Neuron (in vitro differentiated cells): ENCODE data around the gene AKNA.

Experiments
- H2AFZ ChIP-seq: one replicate; pipeline ENCODE4 v1.6.1; 2013; ENCODE audit warnings: low read depth, mild to moderate bottlenecking, inconsistent platforms, low read length, moderate library complexity
- H3K27me3 ChIP-seq: one replicate; pipeline ENCODE4 v1.6.1; 2013; ENCODE audit warnings: low read length; ENCODE audit not compliant: insufficient read depth
- H3K36me3 ChIP-seq: one replicate; pipeline ENCODE4 v1.6.1; 2013; ENCODE audit warnings: low read length; ENCODE audit not compliant: insufficient read depth
- H3K4me1 ChIP-seq: one replicate; pipeline ENCODE4 v1.6.1; 2013; ENCODE audit warnings: low read length; ENCODE audit not compliant: insufficient read depth
- H3K4me3 ChIP-seq: 2 replicates; pipeline ENCODE4 v1.5.1; 2013; ENCODE audit warnings: mild to moderate bottlenecking, low read length, moderate library complexity
- H3K9me3 ChIP-seq: one replicate; pipeline ENCODE4 v1.6.1; 2013; ENCODE audit warnings: low read length

The AKNA gene

GRCh38 chr9:114400219-114400618 is 12.4 kb upstream of the AKNA start:
- Histone ChIP-seq H3K36me3 (peaks cover 6% of the 10 kb centered on the region), H3K9me3 (no peaks in the 10 kb centered on the region), H3K27me3 (no peaks in the 10 kb centered on the region), H2AFZ (no peak overlapping the region), H3K4me3 (no peak overlapping the region), H3K4me1 (peaks cover 5% of the 10 kb centered on the region)

- H3K9me3 ChIP-seq, result no peaks in the 10 kb centered on the region
- H2AFZ ChIP-seq, result no peak overlapping the region
- no peaks in the 10 kb centered on the region for H3K27me3 ChIP-seq
- peaks cover 6% of the 10 kb centered on the region for H3K4me1 ChIP-seq
- H3K36me3 ChIP-seq, result peaks cover 6% of the 10 kb centered on the region
- no peak overlapping the region for H3K4me3 ChIP-seq
These were observed 11.6 kb upstream of the AKNA start for GRCh38 chr9:114399381-114399780.

- H3K4me1 ChIP-seq, result peaks cover 6% of the 10 kb centered on the region
- no peaks in the 10 kb centered on the region for H3K27me3 ChIP-seq
- H3K9me3 ChIP-seq, result no peaks in the 10 kb centered on the region
- peaks cover 4% of the 10 kb centered on the region for H3K36me3 ChIP-seq
- H2AFZ ChIP-seq, result no peak overlapping the region
- H3K4me3 ChIP-seq, result peak overlapping the region; percentile 33
These were observed 10.2 kb upstream of the AKNA start for GRCh38 chr9:114397848-114398605.

DNA sequence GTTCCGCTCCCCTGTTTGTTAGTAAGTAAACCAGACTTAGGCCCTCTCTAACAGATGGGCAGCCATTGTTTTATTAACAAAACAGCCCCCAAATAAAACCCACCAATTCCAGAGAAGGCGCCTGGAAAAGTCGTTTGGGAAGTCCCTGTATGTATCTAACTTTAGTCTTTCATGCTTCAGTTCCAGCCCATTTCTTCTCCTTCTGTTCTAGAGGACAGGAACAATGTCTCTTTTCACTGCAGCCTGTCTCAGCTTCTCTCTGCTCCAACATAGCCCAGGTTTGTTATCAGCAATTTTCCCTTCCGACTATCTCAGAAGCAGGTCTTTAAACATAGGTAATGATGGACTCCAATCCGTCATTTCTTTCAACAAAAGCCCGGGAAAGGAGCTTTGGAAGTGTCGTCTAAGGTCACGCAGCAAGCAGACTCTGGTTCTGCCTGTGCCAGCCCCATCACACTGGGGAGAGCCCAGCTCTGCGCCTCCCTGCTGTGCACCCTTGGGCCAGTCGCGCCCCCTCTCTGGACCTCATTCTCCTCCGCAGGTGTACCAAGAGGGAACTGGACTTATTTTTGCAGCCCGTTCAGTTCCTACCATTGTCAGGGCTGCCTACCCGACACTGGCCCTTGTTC is 9.6 kb upstream of the AKNA start:
- Histone ChIP-seq H3K4me1 (peaks cover 6% of the 10 kb centered on the region), H3K27me3 (no peaks in the 10 kb centered on the region), H3K9me3 (no peaks in the 10 kb centered on the region), H3K36me3 (no peaks in the 10 kb centered on the region), H3K4me3 (peak overlapping the region; percentile 33), H2AFZ (no peak overlapping the region)

DNA sequence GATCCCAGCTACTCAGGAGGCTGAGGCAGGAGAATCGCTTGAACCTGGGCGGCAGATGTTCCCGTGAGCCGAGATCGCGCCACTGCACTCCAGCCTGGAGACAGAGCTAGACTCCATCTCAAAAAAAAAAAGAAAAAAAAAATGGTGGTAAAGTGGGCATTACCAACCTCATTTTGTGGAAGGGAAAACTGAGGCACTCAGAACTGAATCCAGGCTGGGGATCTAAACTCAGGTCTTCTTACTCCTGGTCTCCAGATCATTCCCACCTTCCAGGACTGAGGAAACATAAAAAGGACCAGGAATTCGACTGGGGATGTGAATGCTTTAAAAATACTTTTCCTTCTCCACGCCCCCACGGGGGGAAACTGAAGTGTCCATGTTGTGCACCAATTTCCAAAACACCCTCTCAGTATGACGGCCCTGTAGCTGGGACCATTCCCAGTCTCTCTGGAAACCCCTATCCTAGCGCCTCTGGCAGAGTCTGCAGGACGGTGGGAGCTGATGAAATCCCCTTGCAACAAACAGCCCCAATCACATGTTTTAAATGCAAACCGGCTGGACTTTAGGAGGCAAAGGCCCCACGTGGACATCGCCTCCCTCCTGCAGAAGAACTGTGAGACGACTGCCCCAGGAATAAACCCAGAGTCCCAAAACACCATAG is 8.9 kb upstream of the AKNA start:
- Histone ChIP-seq H3K9me3 (no peaks in the 10 kb centered on the region), H2AFZ (no peak overlapping the region), H3K36me3 (no peaks in the 10 kb centered on the region), H3K27me3 (no peaks in the 10 kb centered on the region), H3K4me3 (no peak overlapping the region), H3K4me1 (peaks cover 6% of the 10 kb centered on the region)

- Histone ChIP-seq H2AFZ (no peak overlapping the region), H3K27me3 (no peaks in the 10 kb centered on the region), H3K4me3 (no peak overlapping the region), H3K9me3 (no peaks in the 10 kb centered on the region), H3K36me3 (no peaks in the 10 kb centered on the region), H3K4me1 (peaks cover 6% of the 10 kb centered on the region)
These were observed 8.0 kb upstream of the AKNA start for GRCh38 chr9:114395768-114396167.

GRCh38 chr9:114395334-114395617 is 7.5 kb upstream of the AKNA start:
- peaks cover 6% of the 10 kb centered on the region for H3K4me1 ChIP-seq
- no peak overlapping the region for H2AFZ ChIP-seq
- no peak overlapping the region for H3K4me3 ChIP-seq

GRCh38 chr9:114394523-114395333 is 6.9 kb upstream of the AKNA start:
- no peaks in the 10 kb centered on the region for H3K9me3 ChIP-seq
- H2AFZ ChIP-seq, result no peak overlapping the region
- H3K36me3 ChIP-seq, result no peaks in the 10 kb centered on the region
- no peak overlapping the region for H3K4me3 ChIP-seq
- H3K4me1 ChIP-seq, result peaks cover 6% of the 10 kb centered on the region
- no peaks in the 10 kb centered on the region for H3K27me3 ChIP-seq

More at GRCh38 chr9:114395334-114395617, 7.5 kb upstream of the AKNA start:
- Histone ChIP-seq H3K27me3 (no peaks in the 10 kb centered on the region), H3K36me3 (no peaks in the 10 kb centered on the region), H3K9me3 (no peaks in the 10 kb centered on the region)

- Histone ChIP-seq H3K4me1 (peaks cover 10% of the 10 kb centered on the region), H3K27me3 (no peaks in the 10 kb centered on the region), H3K4me3 (no peak overlapping the region), H2AFZ (no peak overlapping the region), H3K9me3 (no peaks in the 10 kb centered on the region), H3K36me3 (no peaks in the 10 kb centered on the region)
These were observed 4.9 kb upstream of the AKNA start for GRCh38 chr9:114392749-114393112.

- H3K36me3 ChIP-seq, result no peaks in the 10 kb centered on the region
- H2AFZ ChIP-seq, result no peak overlapping the region
- no peaks in the 10 kb centered on the region for H3K9me3 ChIP-seq
- no peaks in the 10 kb centered on the region for H3K27me3 ChIP-seq
- H3K4me1 ChIP-seq, result peaks cover 20% of the 10 kb centered on the region
- no peak overlapping the region for H3K4me3 ChIP-seq
These were observed 3.2 kb upstream of the AKNA start for GRCh38 chr9:114390952-114391351.

- Histone ChIP-seq H3K4me1 (peaks cover 26% of the 10 kb centered on the region), H3K4me3 (no peak overlapping the region), H3K27me3 (no peaks in the 10 kb centered on the region), H2AFZ (no peak overlapping the region), H3K9me3 (no peaks in the 10 kb centered on the region), H3K36me3 (no peaks in the 10 kb centered on the region)
These were observed 2.0 kb upstream of the AKNA start for GRCh38 chr9:114389612-114390368.

DNA sequence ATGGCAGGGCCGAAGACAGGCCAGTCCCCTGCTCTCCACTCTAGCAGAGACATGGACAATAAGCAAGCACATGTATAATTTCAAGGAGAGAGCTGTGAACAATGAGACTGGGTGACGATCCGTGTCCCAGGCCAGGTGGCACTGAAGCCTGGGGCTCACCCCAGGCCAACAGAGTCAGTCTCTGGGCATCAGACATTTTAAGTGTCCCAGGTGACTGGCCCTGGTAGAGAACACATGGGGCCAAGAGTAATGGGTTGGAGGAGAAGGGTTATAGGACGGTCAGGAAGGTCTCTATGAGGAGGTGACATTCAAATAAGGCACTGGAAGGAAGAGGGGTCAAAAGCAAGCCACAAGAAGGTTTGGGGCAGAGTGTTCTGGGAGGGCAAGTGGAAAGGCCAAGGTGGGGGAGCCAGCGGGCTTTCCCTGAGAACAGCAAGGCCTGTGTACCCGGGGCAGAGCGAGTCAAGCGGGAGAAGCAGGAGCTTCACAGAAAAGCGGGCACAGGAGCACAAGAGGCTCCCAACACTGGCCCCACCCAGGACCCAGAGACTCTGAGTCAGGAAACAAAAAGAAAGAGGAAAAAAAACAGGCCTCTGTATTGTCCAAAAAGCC is 1.1 kb upstream of the AKNA start:
- H2AFZ ChIP-seq, result no peak overlapping the region
- H3K36me3 ChIP-seq, result no peaks in the 10 kb centered on the region
- no peak overlapping the region for H3K4me3 ChIP-seq
- H3K27me3 ChIP-seq, result no peaks in the 10 kb centered on the region
- H3K4me1 ChIP-seq, result peaks cover 26% of the 10 kb centered on the region
- H3K9me3 ChIP-seq, result no peaks in the 10 kb centered on the region
